ENCODE results near the gene TIAM1.

GRCh38 chr21:31343030-31343510 lies 991 bp downstream of the TIAM1 start:
- TF ChIP-seq CTCF (conservative IDR thresholded peaks at IDR 0.05) (no peak), EZH2 (IDR thresholded peaks at IDR 0.05; ENCODE audit: low read depth) (no peak)

All from PC-9 (cell line).